ENCODE data around the gene UNK.
A peak's percentile ranks its signal among the peaks of the same experiment; 100 is the strongest.
"Not testable (repeated sequence)": the region's sequence is repeated elsewhere in the genome, so short reads cannot be mapped to it uniquely, and the experiment has no call there.

UNK gene

DNA sequence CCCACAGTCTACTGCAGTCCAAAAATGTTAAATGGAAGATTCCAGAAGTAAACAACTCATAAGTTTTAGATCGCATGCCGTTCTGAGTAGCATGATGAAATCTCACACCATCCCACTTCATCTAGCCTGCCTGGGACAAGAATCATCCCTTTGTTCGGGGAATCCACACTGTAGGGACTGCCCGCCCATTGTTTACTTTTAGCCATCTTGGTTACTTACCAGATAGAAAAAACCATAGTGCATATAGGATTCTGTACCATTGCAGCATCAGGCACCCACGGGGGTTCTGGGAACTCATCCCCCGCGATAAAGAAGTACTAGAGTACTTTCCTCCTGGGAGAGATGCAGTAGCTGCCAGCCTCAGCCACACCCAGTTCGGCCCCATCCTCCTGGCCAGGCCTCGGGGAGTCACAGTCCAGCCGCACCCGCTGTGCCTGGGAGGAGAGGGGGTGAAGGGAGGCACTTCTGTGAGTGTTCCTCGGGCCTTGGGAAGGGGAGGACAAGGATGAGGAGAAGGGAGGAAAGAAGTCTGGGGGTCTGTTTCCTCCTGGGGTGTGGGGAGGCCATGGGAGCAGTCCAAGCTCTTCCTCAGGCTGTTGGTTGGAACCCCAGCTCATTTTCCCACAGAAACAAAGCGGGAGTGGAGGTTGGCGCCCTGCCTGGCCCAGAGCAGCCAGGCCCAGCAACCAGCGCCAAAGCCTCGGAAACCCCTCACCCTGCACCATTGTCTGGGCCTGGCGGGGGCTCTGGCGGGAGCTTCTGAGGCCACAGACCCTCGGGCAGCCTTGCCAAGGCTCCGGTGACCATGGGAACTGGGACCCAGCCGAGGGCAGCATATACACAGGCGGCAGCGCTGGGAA is 84.9 kb downstream of the UNK start:
- Histone ChIP-seq H3K4me1 (ENCODE audit: control insufficient read depth, insufficient read depth, low read length) (peaks cover 34% of the 10 kb centered on the region), H3K9ac (ENCODE audit: low read length) (no peak overlapping the region), H3K27me3 (ENCODE audit: control insufficient read depth, insufficient read depth, low read length) (no peaks in the 10 kb centered on the region), H3K4me3 (ENCODE audit: low read length) (peak overlapping the region; percentile 33), H3K36me3 (ENCODE audit: control insufficient read depth, insufficient read depth, low read length) (peaks cover 3% of the 10 kb centered on the region), H3K27ac (ENCODE audit: low read depth, low read length) (peak overlapping the region; percentile 86)

DNA sequence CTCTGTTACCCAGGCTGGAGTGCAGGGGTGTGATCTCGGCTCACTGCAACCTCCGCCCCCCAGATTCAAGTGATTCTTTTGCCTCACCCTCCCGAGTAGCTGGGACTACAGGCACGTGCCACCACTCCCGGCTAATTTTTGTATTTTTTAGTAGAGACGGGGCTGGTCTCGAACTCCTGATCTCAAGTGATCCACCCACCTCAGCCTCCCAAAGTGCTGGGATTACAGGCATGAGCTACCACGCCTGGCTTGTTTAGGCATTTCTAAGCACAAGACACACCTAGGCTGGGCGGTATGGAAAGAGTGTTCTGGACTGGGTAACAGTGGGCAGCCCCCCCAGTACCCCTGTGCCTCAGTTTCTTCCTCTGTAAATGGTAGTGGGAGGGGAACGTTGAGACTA is 85.6 kb downstream of the UNK start:
- Histone ChIP-seq H3K27ac (ENCODE audit: low read depth, low read length) (peak overlapping the region; percentile 86), H3K4me1 (ENCODE audit: control insufficient read depth, insufficient read depth, low read length) (peaks cover 39% of the 10 kb centered on the region), H3K4me3 (ENCODE audit: low read length) (peak overlapping the region; percentile 33)
- H3K36me3 ChIP-seq (ENCODE audit: control insufficient read depth, insufficient read depth, low read length); H3K9ac ChIP-seq (ENCODE audit: low read length); H3K27me3 ChIP-seq (ENCODE audit: control insufficient read depth, insufficient read depth, low read length): not testable (repeated sequence)

DNA sequence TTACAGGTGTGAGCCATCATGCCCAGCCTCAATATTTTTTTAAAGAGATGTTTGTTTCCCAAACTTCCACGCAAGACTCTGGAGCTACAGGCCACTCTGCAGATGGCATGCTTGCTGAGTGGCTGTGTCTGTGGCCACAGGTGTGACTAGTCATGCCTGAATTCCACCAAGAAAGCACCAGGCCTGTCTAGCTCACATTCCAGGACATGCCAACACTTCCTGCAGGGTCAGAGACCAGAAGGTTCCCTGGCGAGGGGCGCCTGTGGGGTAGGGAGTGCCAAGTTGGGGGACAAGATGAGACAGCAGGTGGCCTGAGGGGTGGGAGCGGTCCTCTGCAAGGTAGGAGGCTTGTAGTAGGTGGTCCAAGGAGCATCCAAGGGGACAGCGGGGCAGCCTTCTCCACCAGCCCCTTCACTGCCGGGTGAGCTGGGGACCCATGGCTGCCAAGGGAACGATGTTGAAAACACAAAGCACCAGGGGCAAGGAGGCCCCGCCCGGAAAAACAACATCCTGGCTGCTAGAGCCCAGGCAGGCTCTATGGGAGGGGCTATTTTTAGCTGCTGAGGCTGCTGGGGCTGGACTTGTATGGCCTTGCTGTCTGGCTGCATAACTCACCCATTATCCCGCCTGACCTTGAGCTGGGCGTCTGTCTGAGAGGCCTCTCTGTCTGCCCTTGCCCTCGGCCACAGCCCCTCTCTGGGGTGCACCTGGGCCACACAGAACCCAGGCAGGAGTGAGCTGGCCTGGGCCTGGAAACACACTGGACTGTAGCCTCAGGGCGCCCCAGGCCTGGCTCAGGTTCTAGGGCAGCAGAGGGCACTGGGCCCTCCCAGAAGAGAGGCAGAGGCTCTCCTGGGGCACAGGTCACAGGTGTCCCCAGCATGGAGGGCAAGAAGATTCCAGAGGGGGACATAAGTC is 88.1 kb downstream of the UNK start:
- peaks cover 7% of the 10 kb centered on the region for H3K36me3 ChIP-seq (ENCODE audit: control insufficient read depth, insufficient read depth, low read length)
- peak overlapping the region; percentile 55 for H3K4me3 ChIP-seq (ENCODE audit: low read length)
- peak overlapping the region; percentile 55 for H3K9ac ChIP-seq (ENCODE audit: low read length)
- H3K27ac ChIP-seq (ENCODE audit: low read depth, low read length): peak overlapping the region; percentile 96
- peaks cover 57% of the 10 kb centered on the region for H3K4me1 ChIP-seq (ENCODE audit: control insufficient read depth, insufficient read depth, low read length)
- H3K27me3 ChIP-seq (ENCODE audit: control insufficient read depth, insufficient read depth, low read length): no peaks in the 10 kb centered on the region

DNA sequence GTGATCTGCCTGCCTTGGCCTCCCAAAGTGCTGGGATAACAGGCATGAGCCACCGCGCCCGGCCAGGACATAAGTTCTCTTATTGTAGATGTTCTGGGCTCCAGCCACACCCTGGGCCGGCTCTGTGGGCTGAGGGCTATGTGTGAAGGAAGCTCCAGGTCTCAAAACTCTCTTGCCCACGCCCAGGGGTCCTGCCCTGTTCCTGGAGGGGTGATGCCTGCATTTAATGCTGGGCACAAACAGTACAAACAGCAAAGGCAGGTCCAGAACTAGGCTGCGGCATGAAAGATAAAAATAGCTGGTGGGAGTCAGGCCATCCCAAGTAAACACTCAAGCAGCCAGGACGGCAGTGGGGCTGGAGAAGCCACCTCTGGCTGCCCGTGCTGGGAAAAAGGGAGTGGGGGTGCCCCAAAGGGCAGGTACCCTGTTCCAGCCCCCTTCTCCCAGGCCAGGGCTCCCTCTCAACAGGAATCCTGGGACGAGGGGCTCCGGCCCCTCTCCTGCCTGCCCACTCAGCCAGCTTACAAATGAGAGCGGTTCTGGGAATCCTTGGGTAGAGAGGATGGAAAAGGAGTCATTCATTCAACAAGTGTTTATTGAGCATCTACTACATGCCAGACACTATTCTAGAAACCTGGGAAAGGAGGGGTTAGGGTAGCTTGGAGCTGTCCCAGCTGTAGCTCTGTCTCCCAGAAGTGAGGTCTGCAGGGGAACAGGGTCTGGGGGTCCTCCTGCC is 89.1 kb downstream of the UNK start:
- H3K27me3 ChIP-seq (ENCODE audit: control insufficient read depth, insufficient read depth, low read length): no peaks in the 10 kb centered on the region
- H3K36me3 ChIP-seq (ENCODE audit: control insufficient read depth, insufficient read depth, low read length): peaks cover 7% of the 10 kb centered on the region
- no peak overlapping the region for H3K4me3 ChIP-seq (ENCODE audit: low read length)
- H3K27ac ChIP-seq (ENCODE audit: low read depth, low read length): peak overlapping the region; percentile 96
- no peak overlapping the region for H3K9ac ChIP-seq (ENCODE audit: low read length)
- peaks cover 57% of the 10 kb centered on the region for H3K4me1 ChIP-seq (ENCODE audit: control insufficient read depth, insufficient read depth, low read length)

DNA sequence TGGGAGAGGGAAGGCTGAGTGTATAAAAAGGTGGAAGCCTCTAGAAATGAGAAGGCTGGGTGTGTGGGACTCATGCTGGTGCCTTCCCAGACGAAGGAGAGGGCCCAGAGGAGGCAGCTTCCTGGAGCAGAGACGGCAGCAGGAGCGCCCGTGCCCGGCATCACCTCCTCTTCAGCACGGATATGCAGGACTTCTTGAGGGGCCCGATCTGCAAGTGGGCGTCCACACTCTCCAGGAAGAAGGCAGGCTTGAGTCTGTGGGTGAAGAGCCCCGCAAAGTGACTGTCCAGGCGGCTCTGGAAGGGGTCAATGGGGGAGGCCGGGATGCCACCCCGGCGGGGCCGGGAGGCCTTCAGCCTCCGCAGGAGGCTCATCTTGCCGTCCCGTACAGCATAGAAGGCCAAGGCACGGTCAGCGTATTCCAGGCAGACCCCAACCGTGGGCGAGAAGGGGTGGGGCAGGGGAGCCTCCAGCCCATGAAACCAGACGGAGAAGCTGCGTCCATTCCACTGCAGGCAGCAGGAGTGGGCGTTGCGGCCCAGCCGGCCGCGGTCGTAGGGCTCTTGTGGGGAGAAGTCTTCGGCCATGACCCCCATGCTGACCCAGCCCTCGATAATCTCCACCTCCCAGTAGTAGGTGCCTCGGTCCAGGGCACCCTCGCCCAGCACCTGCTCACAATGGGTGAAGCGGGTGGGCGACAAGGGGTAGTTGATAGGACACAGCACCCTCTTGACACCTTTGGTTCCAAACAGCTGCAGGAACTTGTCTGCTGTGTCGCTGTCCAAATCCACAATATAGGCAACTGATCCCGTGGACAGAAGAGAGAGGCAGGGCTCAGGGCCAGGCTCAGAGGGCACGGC is 89.9 kb downstream of the UNK start:
- H3K27me3 ChIP-seq (ENCODE audit: control insufficient read depth, insufficient read depth, low read length): no peaks in the 10 kb centered on the region
- H3K4me1 ChIP-seq (ENCODE audit: control insufficient read depth, insufficient read depth, low read length): peaks cover 51% of the 10 kb centered on the region
- H3K9ac ChIP-seq (ENCODE audit: low read length): no peak overlapping the region
- H3K4me3 ChIP-seq (ENCODE audit: low read length): no peak overlapping the region
- peaks cover 7% of the 10 kb centered on the region for H3K36me3 ChIP-seq (ENCODE audit: control insufficient read depth, insufficient read depth, low read length)
- peak overlapping the region; percentile 96 for H3K27ac ChIP-seq (ENCODE audit: low read depth, low read length)
